Adrenal gland (tissue), 5 donors: ENCODE results near the gene TUBGCP2.

Source experiments
- CTCF ChIP-seq, 6 experiments: fragments of 450-650 bp in 4 of 6; fragments of 200-600 bp in 2 of 6; sonication (generic) in 1 of 6; IDR thresholded peaks; 1 replicate in 5 of 6; 2 replicates in 1 of 6; pipeline versions ENCODE4 v1.5.1 to v1.8.0; 2016 to 2021; ENCODE audit warnings: antibody characterized with exemption in 6 of 6, mild to moderate bottlenecking in 2 of 6, moderate library complexity in 1 of 6
- POLR2A ChIP-seq, 2 donors: fragments of 450-650 bp; IDR thresholded peaks; one replicate each; pipeline ENCODE4 v1.6.1; 2017; ENCODE audit warnings: antibody characterized with exemption in 2 of 2, mild to moderate bottlenecking in 2 of 2, moderate library complexity in 1 of 2
- donor health status: DM: no; HTN: no; CAD: no.

GRCh38 chr10:133315847-133316246, 7.2 kb upstream of the TUBGCP2 start:
- no peak for TF ChIP-seq POLR2A (IDR thresholded peaks at IDR 0.05)
- TF ChIP-seq CTCF (IDR thresholded peaks at IDR 0.05), result no peak
